ENCODE results near the gene MLLT10.

Gene MLLT10

GRCh38 chr10:21699575-21699974 lies 165.5 kb downstream of the MLLT10 start:
- no peak for DNase-seq (ENCODE audit: low read depth)
- H3K4me3 ChIP-seq (ENCODE audit: low read depth, low read length): no peak overlapping the region
- TF ChIP-seq CTCF (conservative IDR thresholded peaks at IDR 0.05; ENCODE audit: low read depth, low read length): no peak

- no peak overlapping the region for H3K4me3 ChIP-seq (ENCODE audit: low read depth, low read length)
- TF ChIP-seq CTCF (conservative IDR thresholded peaks at IDR 0.05; ENCODE audit: low read depth, low read length): no peak
- DNase-seq (ENCODE audit: low read depth): no peak
These were observed 166.4 kb downstream of the MLLT10 start for GRCh38 chr10:21700474-21700873.

GRCh38 chr10:21702633-21703111 lies 168.6 kb downstream of the MLLT10 start:
- TF ChIP-seq CTCF (conservative IDR thresholded peaks at IDR 0.05; ENCODE audit: low read depth, low read length): no peak
- H3K4me3 ChIP-seq (ENCODE audit: low read depth, low read length): no peak overlapping the region
- no peak for DNase-seq (ENCODE audit: low read depth)

- no peak for TF ChIP-seq CTCF (conservative IDR thresholded peaks at IDR 0.05; ENCODE audit: low read depth, low read length)
- no peak for DNase-seq (ENCODE audit: low read depth)
- H3K4me3 ChIP-seq (ENCODE audit: low read depth, low read length): no peak overlapping the region
These were observed 171.3 kb downstream of the MLLT10 start for GRCh38 chr10:21705142-21705827.

- H3K4me3 ChIP-seq (ENCODE audit: low read depth, low read length): no peak overlapping the region
- no peak for TF ChIP-seq CTCF (conservative IDR thresholded peaks at IDR 0.05; ENCODE audit: low read depth, low read length)
- no peak for DNase-seq (ENCODE audit: low read depth)
These were observed 171.8 kb downstream of the MLLT10 start for GRCh38 chr10:21705828-21706176.

- TF ChIP-seq CTCF (conservative IDR thresholded peaks at IDR 0.05; ENCODE audit: low read depth, low read length): no peak
- no peak for DNase-seq (ENCODE audit: low read depth)
These were observed 173.5 kb downstream of the MLLT10 start for GRCh38 chr10:21707498-21707897.

GRCh38 chr10:21712975-21713374 lies 178.9 kb downstream of the MLLT10 start:
- H3K4me3 ChIP-seq (ENCODE audit: low read depth, low read length): no peak overlapping the region
- DNase-seq (ENCODE audit: low read depth): no peak
- no peak for TF ChIP-seq CTCF (conservative IDR thresholded peaks at IDR 0.05; ENCODE audit: low read depth, low read length)

More at GRCh38 chr10:21707498-21707897, 173.5 kb downstream of the MLLT10 start:
- H3K4me3 ChIP-seq (ENCODE audit: low read depth, low read length): no peak overlapping the region

Data from choroid plexus epithelial cell (primary cell).